ENCODE data around the gene AMMECR1L.

DNA sequence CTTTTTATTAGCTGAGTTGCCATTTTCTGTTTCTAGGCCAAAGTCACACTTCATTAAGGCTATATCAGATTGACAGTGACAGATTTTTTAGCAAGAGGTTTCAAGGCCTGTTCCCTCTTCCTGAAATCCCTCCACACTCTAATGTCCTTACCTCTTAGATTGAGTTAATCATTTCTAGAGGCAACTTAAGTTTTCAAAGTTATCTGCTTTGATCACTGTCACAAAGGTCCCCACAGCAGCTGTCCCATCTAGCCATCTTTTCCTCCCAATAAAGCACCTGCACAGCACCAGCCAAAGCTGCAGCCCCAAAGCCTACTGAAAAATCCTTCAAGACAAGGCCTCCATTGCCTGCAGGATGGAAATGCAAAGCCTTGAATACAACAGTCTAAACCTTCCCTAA, 13.4 kb downstream of the AMMECR1L start:
- TF ChIP-seq, protein P1, sequence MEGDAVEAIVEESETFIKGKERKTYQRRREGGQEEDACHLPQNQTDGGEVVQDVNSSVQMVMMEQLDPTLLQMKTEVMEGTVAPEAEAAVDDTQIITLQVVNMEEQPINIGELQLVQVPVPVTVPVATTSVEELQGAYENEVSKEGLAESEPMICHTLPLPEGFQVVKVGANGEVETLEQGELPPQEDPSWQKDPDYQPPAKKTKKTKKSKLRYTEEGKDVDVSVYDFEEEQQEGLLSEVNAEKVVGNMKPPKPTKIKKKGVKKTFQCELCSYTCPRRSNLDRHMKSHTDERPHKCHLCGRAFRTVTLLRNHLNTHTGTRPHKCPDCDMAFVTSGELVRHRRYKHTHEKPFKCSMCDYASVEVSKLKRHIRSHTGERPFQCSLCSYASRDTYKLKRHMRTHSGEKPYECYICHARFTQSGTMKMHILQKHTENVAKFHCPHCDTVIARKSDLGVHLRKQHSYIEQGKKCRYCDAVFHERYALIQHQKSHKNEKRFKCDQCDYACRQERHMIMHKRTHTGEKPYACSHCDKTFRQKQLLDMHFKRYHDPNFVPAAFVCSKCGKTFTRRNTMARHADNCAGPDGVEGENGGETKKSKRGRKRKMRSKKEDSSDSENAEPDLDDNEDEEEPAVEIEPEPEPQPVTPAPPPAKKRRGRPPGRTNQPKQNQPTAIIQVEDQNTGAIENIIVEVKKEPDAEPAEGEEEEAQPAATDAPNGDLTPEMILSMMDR (IDR thresholded peaks at IDR 0.05): no peak
- TF ChIP-seq POLR2A (IDR thresholded peaks at IDR 0.05; ENCODE audit: low read depth) (no peak), POLR2AphosphoS5 (IDR thresholded peaks at IDR 0.05) (no peak)
